CD14-positive monocyte (primary cell): ENCODE measurements around the gene TNIP1. TPM values are rescaled to one million over a fixed set of nuclear protein-coding genes. Genes with fewer than 3 reads are reported as not detected.

Experiments used
- DNase-seq, 3 donors: peaks; one replicate each; pipeline ENCODE4 v3.0.0-alpha.2; 2011 to 2022
- H2AFZ ChIP-seq: 2 replicates; pipeline ENCODE4 v1.6.0; 2012; ENCODE audit warnings: mild to moderate bottlenecking, low read depth, low read length, inconsistent platforms; ENCODE audit not compliant: insufficient read depth, poor library complexity, severe bottlenecking
- H3K27ac ChIP-seq, 2 donors: 1 replicate in 1 of 2; 2 replicates in 1 of 2; pipeline ENCODE4 v1.5.1; 2012 to 2013; ENCODE audit warnings: low read length in 2 of 2, control low read depth in 1 of 2, inconsistent platforms in 1 of 2, low read depth in 1 of 2, mild to moderate bottlenecking in 1 of 2
- H3K27me3 ChIP-seq, 2 donors: one replicate each; pipeline versions ENCODE4 v1.6.0 to v1.6.1; 2011 to 2013; ENCODE audit warnings: low read length in 2 of 2; ENCODE audit not compliant: control insufficient read depth in 2 of 2, insufficient read depth in 2 of 2
- H3K36me3 ChIP-seq, 2 donors: replicated peaks in 1 of 2; 1 replicate in 1 of 2; 2 replicates in 1 of 2; pipeline versions ENCODE4 v1.5.1 to v1.6.1; 2012 to 2013; ENCODE audit warnings: low read length in 2 of 2, control low read depth in 1 of 2, inconsistent platforms in 1 of 2, mild to moderate bottlenecking in 1 of 2; ENCODE audit not compliant: insufficient read depth in 2 of 2, control insufficient read depth in 1 of 2
- H3K4me1 ChIP-seq, 2 donors: 1 replicate in 1 of 2; 2 replicates in 1 of 2; pipeline versions ENCODE4 v1.5.1 to v1.6.1; 2012 to 2013; ENCODE audit warnings: low read length in 2 of 2, control low read depth in 1 of 2, inconsistent platforms in 1 of 2, mild to moderate bottlenecking in 1 of 2, moderate library complexity in 1 of 2; ENCODE audit not compliant: insufficient read depth in 2 of 2, control insufficient read depth in 1 of 2
- H3K4me2 ChIP-seq: replicated peaks from 2 replicates; pipeline ENCODE3; 2012; ENCODE audit warnings: low read length, moderate library complexity, mild to moderate bottlenecking; ENCODE audit not compliant: poor library complexity, severe bottlenecking; ENCODE audit errors: extremely low read depth
- H3K4me3 ChIP-seq, 3 experiments: fragments of 200-600 bp in 1 of 3; sonication (generic) in 1 of 3; replicated peaks in 1 of 3; 1 replicate in 2 of 3; 2 replicates in 1 of 3; pipeline ENCODE4 v1.5.1; 2011 to 2013; ENCODE audit warnings: low read length in 3 of 3, mild to moderate bottlenecking in 3 of 3, control low read depth in 2 of 3, low read depth in 2 of 3, inconsistent platforms in 1 of 3, moderate library complexity in 1 of 3
- H3K79me2 ChIP-seq: 2 replicates; pipeline ENCODE4 v1.6.0; 2012; ENCODE audit warnings: mild to moderate bottlenecking, control low read depth, inconsistent platforms, low read length, moderate library complexity; ENCODE audit not compliant: insufficient read depth
- H3K9ac ChIP-seq: 2 replicates; pipeline ENCODE4 v1.6.0; 2017; ENCODE audit warnings: low read length, mild to moderate bottlenecking; ENCODE audit not compliant: insufficient read depth, poor library complexity, severe bottlenecking
- H3K9me3 ChIP-seq, 2 donors: replicated peaks in 1 of 2; 1 replicate in 1 of 2; 2 replicates in 1 of 2; pipeline versions ENCODE4 v1.5.1 to v1.6.1; 2012 to 2013; ENCODE audit warnings: low read length in 2 of 2, control low read depth in 1 of 2; ENCODE audit not compliant: control insufficient read depth in 1 of 2, insufficient read depth in 1 of 2
- H4K20me1 ChIP-seq: 2 replicates; pipeline ENCODE4 v1.6.0; 2012; ENCODE audit warnings: mild to moderate bottlenecking, low read length, control low read depth, moderate library complexity; ENCODE audit not compliant: insufficient read depth
- H3K27ac Mint-ChIP-seq, 7 donors: one replicate each; pipeline ENCODE4 v1.8.0; 2020; ENCODE audit warnings: mild to moderate bottlenecking in 7 of 7, mixed read lengths in 7 of 7, moderate library complexity in 6 of 7, inconsistent platforms in 2 of 7
- H3K27me3 Mint-ChIP-seq, 3 donors: one replicate each; pipeline ENCODE4 v1.8.0; 2021 to 2022; ENCODE audit warnings: low read depth in 3 of 3, mild to moderate bottlenecking in 3 of 3, mixed read lengths in 3 of 3, moderate library complexity in 3 of 3, inconsistent platforms in 1 of 3
- H3K36me3 Mint-ChIP-seq, 2 donors: one replicate each; pipeline ENCODE4 v1.8.0; 2020; ENCODE audit warnings: mixed read lengths in 2 of 2, inconsistent platforms in 1 of 2, mild to moderate bottlenecking in 1 of 2
- H3K4me1 Mint-ChIP-seq: one replicate; pipeline ENCODE4 v1.8.0; 2020; ENCODE audit warnings: mild to moderate bottlenecking, mixed read lengths
- H3K4me3 Mint-ChIP-seq, 2 donors: one replicate each; pipeline ENCODE4 v1.8.0; 2020; ENCODE audit warnings: mild to moderate bottlenecking in 2 of 2, mixed read lengths in 2 of 2, moderate library complexity in 1 of 2
- H3K9me3 Mint-ChIP-seq, 7 donors: one replicate each; pipeline ENCODE4 v1.8.0; 2020 to 2022; ENCODE audit warnings: mixed read lengths in 7 of 7, mild to moderate bottlenecking in 6 of 7, moderate library complexity in 6 of 7, inconsistent platforms in 2 of 7
- CTCF ChIP-seq: fragments of 200-600 bp; IDR thresholded peaks from one replicate; pipeline ENCODE4 v1.8.0; 2022; ENCODE audit warnings: antibody characterized with exemption, mild to moderate bottlenecking
- WGBS: methylation state at CpG from one replicate; pipeline ENCODE4 v1.1.5; 2013; ENCODE audit warnings: missing lambda C conversion rate; ENCODE audit not compliant: insufficient coverage; 5-methylcytosine and 5-hydroxymethylcytosine counted together
- intact Hi-C, 2 donors: fragments of 100-400 bp; cut with micrococcal nuclease; formaldehyde crosslinking; loops; one replicate each; pipeline versions ENCODE4 v1.15.0 to v1.15.1; 2023
- polyA plus RNA-seq, 3 donors: library from polyadenylated mRNA; depleted of rRNA in 1 of 3; unstranded in 2 of 3; stranded (reverse) in 1 of 3; fragments of 300-500 nt in 2 of 3; fragments of >200 nt in 1 of 3; fragmentation: Illumina TruSeq in 2 of 3; gene quantifications; 1 replicate in 2 of 3; 2 replicates in 1 of 3; pipeline ENCODE4 v1.2.3, GENCODE V29; 2012 to 2021

The TNIP1 gene
- polyA plus RNA-seq, 3 donors, result 30.8 to 108 (median 46.4) TPM

GRCh38 chr5:151002681-151003502 lies 77.9 kb downstream of the TNIP1 start:
- no peaks in the 10 kb centered on the region for H3K36me3 ChIP-seq
- H3K27me3 ChIP-seq, result no peaks in the 10 kb centered on the region
- Mint-ChIP-seq H3K4me3 (no peak overlapping the region), H3K27me3 (peaks cover 0 to 2% (median 2%) of the 10 kb centered on the region in 3 donors), H3K36me3 (no peaks in the 10 kb centered on the region), H3K9me3 (peaks cover 0 to 4% (median 0%) of the 10 kb centered on the region in 7 donors), H3K4me1 (peaks cover 14% of the 10 kb centered on the region), H3K27ac (no peak overlapping the region)
- H3K4me1 ChIP-seq, result peaks cover 13 to 15% of the 10 kb centered on the region in 2 donors
- WGBS, result 90% methylated on average over 5 of the region's 9 CpGs
- no peaks in the 10 kb centered on the region for H4K20me1 ChIP-seq
- H3K27ac ChIP-seq, result no peak overlapping the region
- no peak overlapping the region for H2AFZ ChIP-seq
- DNase-seq, result no peak
- H3K4me2 ChIP-seq, result no peak overlapping the region
- no peak for TF ChIP-seq CTCF
- no peak overlapping the region for H3K9ac ChIP-seq
- no peaks in the 10 kb centered on the region for H3K9me3 ChIP-seq
- H3K4me3 ChIP-seq, result no peak overlapping the region
- H3K79me2 ChIP-seq, result no peaks in the 10 kb centered on the region
- intact Hi-C loops, result no loop called here

DNA sequence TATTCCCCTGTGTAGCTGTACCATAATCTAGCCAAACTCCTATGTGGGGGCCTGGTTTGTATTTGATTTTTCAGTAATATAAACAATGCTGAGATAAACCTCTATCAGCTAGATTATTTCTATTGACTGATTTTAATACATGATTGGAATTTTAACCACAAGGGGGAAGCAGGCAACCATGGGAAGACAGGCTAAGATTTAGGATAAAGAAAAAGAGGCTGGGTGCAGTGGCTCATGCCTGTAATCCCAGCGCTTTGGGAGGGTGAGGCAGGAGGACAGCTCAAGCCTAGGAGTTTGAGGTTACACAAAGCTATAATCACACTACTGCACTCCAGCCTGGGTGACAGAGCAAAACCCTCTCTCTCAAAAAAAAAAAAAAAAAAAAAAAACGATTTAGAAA lies 78.6 kb downstream of the TNIP1 start:
- no peaks in the 10 kb centered on the region for H3K36me3 Mint-ChIP-seq
- H3K9ac ChIP-seq, result no peak overlapping the region
- H4K20me1 ChIP-seq, result no peaks in the 10 kb centered on the region
- TF ChIP-seq CTCF, result peak; percentile 41
- peaks cover 0 to 4% (median 1%) of the 10 kb centered on the region in 7 donors for H3K9me3 Mint-ChIP-seq
- no peak overlapping the region for H3K27ac ChIP-seq
- H3K4me1 ChIP-seq, result peaks cover 13 to 15% of the 10 kb centered on the region in 2 donors
- H3K4me3 Mint-ChIP-seq, result no peak overlapping the region
- H2AFZ ChIP-seq, result no peak overlapping the region
- H3K4me1 Mint-ChIP-seq, result peaks cover 14% of the 10 kb centered on the region
- H3K27ac Mint-ChIP-seq, result peak overlapping the region in 1 of 7 donors; percentile 57
- H3K27me3 ChIP-seq, result no peaks in the 10 kb centered on the region
- H3K4me2 ChIP-seq, result no peak overlapping the region
- no peaks in the 10 kb centered on the region for H3K79me2 ChIP-seq
- peaks cover 0 to 2% (median 2%) of the 10 kb centered on the region in 3 donors for H3K27me3 Mint-ChIP-seq
- intact Hi-C loops, result no loop called here
- no peaks in the 10 kb centered on the region for H3K36me3 ChIP-seq
- no peaks in the 10 kb centered on the region for H3K9me3 ChIP-seq
- no CpG with 5 or more reads among the region's 2 CpGs for WGBS
- H3K4me3 ChIP-seq, result no peak overlapping the region
- DNase-seq, result peak in 1 of 3 donors; percentile 24
